ENCODE measurements around the gene CTNNA3.

The CTNNA3 gene

DNA sequence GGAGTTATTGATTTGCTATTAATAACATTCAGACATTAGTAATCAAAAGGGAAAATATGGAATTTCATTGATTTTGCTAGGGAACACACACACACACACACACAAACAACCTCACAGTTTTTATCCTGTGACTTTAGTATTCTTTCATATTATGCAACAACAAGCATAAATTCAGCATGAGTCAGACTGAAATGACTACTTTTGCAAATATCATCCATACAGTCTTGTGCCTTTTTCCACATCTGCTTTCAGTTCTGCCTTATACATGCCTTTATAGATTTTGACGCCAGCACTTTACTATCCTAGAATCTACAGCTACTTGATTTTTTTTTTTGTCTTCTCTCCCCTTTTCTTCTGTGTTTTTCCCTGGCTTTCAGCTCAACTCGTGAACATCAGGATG lies 1745.9 kb downstream of the CTNNA3 start:
- no peak for DNase-seq

DNA sequence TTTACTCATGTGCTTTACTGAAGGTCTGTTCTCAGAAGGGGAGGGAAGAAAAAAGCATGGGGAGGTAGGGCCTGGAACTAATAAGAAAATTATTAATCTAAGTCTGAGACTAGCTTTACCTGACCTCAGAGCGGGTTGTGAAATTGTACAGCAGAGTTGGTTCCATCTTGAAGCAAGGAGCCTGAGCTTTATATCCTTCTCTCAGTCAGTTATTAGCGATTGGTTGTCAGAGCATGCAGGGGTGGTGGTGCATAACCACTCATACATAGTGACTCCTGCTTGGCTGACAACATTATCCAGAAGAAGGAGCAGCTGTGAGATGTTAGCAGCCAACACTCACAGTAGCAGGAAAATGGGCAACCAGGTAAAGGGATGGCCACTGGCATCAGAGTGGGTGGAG lies 1746.5 kb downstream of the CTNNA3 start:
- no peak for DNase-seq

DNA sequence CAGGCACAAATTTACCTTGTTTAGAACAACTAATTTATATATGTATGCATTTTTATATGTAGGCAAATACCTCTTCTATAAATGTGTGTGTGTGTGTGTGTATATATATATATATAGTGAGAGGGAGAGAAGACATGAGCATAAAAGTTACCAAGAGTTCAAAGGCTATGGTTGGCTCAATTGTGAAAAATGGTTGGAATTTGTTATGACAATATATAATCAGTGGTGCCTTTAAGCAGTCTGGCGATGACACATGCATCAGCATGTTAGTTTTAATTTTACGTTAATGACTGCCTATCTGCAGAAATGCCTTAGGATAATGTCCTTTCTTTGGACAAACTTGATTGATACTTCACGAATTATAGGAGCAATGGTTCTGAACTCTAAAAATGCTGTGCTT lies 1750.9 kb downstream of the CTNNA3 start:
- DNase-seq: no peak

DNA sequence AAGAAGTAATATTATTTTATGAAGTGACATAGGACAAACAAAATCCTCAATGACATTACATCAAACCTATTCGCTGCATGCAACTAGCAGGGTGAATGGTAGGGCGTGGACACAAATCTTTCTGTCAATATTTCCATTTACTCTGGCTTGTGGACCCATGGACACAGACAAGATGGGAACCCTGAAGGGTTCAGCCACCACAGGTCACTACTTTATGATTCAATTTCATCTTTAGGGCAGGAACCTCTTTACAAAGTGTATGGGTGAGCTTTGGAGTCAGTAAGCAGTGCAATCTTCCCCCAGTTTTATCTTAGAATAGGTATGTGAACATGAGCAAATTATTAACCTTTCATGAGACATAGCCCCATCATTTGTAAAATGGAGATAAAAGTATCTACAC lies 1752.5 kb downstream of the CTNNA3 start:
- DNase-seq: no peak

DNA sequence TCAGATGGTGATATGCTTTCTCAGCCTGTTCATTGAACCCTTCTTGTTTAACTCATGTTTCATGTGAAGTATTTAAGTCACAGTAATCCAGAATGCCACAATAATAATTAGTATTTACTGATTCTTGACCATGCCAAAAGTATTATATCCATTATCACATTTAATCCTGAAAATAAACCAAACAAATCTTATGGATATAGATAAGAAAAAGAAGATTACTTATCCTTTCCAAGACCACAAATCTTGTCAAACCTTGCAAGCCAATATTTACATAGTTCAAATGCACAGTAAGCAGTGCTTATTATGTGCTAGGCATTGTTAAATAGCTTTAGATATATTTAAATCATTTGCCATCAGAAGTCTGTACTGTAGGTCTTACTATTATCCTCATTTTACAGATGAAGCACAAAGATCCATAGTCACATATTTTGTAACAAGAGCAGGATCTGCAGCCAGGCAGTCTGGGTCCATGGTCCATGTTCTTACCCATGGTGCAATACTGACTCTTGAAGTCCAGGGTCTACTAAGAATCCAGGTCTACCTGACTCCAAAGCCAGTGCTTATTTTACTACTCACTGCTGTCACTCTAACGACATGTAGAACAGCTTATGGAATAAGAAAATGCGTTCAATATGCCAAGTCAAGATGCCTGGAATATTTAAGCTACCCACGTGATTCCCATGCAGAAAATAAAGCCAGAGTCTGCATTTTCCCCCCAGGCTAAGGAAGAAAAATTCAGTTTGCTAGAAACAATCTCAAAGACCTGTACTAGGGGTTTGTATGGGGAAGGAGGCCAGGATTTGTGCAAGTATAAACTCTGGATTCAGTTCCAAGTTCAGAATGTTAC lies 1755.0 kb downstream of the CTNNA3 start:
- DNase-seq: no peak

DNA sequence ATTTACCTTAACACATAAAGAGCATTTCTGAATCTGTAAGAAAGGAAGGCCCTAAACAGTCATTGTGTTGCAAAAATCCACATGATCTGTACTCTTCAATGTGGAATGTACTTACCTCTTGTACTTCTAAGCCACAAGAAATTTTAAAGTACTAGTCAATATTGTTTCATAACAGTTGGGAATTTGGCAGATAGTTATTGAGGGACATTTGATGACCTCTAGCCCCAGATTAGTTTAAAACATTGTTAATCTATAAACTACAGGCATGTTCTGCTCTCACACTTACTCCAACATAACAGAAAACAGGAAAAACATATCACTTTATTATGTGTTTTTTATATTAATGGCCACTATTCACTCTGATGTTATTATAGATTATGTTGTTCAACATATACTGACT lies 1755.9 kb downstream of the CTNNA3 start:
- DNase-seq: no peak

DNA sequence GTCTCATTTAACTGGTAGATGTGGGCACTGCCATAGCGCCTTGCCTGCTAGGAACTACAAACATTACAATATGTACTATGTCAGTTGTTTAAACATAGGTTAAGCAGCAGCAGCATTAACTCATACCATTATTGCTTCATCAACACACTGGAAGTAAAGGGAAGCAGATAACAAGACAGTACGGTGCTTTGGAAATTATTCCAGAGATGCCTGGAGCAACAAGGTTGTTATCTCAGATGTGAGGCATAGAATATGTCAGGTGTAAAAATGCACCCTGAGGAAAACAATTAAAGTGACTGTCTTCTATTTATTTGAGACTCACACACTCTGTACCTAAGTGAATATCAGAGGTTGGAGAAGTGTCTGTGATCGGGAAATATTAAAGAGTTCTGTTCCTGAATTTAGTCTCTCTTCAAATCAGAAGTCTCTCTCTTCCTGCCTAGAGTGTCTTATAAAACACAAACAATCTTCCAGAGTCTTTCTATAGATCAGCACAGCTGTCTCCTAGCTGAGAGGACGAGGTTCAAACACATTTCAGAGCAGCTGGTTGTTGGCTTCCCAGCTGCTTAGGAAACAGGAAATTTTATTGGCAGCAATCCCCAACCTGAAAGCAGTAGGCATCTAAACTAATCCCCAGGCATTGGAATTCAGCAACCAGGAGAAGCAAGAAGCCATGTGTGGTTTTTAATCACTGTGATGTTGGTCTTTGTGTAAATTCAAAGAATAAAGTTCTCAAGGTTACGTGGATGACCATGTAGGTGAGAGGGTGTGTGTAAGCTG lies 1764.5 kb downstream of the CTNNA3 start:
- DNase-seq: no peak

DNA sequence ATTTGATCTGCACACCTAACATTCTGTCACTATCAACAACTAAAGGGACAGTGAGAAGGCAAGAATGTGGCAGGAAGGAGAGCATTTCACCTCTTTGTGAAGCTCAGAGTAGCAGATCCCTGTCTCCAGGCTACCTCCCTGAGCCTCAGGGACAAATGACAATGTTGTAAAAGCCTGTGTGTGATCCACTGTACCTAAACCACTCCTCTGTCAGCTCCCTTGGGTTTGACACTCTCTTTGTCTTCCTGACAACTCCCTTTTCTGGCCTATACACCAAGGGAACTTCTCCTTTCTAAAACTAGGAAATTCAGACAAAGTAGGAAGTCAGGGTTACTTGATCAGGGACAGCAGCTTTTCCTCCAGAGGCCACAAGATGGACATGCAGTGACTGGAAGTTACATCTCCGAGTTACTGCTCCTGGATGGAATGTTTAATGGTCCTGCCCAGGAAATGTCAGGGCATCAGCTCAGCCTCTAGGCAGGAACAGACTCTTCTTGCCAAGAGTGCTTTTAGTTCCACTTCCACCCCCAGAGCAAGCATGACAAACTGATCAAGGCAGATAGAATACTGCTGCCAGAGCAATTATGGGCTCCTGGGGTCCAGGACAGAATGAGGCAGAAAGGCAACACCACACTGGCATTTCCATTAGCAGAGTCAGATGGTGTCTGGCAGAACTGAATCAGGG lies 1784.7 kb downstream of the CTNNA3 start:
- DNase-seq: no peak

DNA sequence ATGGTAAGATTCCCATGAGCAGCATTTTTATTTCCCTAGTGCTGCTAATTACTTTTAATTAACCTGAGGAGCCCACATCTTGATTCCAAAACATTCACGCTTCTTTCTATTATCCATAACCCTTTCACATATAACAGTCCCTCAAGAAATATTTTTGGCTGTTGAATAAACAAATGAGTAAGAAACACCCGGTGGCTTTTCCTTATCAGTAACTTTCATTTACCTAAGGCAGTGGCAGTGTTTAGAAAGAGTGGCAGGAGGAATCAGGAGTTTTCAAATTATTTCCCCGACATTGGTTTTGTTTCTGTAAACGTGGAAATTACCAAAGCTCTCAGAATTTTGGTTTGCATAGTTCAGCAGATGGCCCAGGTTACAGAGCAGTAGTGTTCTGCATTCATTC lies 1785.8 kb downstream of the CTNNA3 start:
- DNase-seq: no peak

DNA sequence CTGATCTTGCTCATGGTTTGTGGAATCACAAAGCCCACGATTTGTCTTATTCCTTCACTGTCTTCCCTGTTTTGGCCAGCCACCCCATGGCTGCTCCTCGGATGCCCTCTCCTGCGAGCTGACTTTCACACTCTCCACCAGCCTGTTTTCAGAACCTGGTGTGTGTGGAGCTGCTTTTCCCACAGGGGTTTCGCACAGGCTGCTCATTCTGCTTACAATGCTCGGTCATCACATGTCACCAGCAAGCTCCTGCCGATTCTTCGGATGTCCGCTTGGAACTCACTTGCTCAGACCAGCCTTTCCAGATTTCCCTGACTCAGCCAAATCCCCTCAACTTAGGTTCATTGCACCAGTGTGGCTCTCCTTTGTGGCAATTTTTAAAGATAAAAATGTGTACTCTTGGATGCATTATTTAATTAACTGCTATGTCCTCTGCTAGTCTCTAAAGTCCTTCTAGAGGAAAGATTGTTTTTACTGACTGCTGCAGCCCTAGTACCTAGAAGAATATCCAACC lies 1788.7 kb downstream of the CTNNA3 start:
- no peak for DNase-seq

DNA sequence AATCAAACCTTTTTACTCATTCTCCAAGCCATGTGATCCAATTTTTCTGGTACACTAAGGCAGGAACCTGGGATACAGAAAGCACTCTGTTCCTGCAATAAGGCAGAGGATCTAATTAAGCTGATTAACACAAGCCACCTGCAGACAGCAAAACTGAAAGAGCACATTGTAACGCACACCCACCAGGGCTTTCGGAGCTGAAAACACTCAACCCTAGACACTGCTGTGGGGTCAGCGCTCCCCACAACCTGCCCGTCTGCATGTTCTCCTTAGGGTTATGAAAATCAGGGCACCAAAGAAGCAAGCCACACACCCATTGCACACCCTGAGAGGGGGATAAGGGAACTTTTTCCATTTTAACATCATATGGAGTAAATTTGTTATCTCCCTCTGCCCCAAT lies 1792.4 kb downstream of the CTNNA3 start:
- DNase-seq: no peak

DNA sequence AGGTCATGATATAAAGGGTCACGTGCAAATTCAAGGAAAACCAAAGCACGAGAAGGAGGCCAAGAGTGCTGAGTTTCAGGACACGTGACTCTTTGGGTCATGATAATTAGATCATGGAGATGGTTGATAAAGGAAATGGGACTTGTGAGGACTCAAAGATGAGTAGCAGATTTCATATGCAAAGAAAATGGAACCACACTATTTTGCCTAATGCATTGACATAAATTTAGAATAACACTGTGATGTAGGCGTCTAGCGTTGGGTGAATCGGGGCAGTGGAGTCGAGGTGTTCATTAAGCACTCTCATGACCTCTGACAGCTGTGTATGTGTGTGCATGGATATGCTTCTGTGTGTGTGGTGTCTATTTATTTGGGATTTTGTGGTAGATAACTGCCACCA lies 1795.7 kb downstream of the CTNNA3 start:
- no peak for DNase-seq

DNA sequence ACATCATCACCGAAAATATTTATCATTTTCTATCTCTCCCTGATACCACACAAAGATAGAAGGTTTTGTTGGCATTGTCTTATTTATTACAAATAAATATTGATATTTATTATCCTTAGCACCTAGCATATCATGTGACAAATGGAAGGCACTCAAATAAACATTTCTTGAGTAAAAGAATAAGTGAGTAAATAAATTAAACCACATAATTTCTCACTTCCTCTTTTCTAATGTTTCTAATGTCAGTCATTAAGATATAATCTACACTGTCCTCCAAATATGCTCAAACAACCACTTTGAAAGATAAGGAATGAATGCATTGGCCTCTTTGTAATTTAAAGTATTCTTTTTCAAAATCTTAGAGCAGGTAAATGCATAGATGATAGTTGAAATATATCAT lies 1797.9 kb downstream of the CTNNA3 start:
- DNase-seq: no peak

DNA sequence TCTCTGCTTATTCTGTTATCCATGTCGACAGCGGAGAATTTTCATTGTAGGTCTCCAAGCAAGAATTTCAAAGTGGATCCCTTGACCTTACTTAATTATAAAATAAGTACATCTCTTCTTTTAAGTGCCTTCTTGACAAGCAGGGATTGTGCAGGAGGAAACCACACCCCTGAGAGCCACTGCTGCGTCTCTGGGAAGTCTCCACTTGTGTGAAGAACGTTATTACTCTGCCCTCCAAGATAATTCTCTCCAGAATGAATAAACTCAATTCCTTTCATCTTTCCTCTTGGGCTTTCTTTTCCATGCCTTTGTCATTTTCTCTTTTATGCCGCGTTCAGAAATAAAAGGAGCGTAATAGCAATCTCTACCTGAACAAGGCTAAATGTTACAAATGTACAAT lies 1801.0 kb downstream of the CTNNA3 start:
- no peak for DNase-seq

DNA sequence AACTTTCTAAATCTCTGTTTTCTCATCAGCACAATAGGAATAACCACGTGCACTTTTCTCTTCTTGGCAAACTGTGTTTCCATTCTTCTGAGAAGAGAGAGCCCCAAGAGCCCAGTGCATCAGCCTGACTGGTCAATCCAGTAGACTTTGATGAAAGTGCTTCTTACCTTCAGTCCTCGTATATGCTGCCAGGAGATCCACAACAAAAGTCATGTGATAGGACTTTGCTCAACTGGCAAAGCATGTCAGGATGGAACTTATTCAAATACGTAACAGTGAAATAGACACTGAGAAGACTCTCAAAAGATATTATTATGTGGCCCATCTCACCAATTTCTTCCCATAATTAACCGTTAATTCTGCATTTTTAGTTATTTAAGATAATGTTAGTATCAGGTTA lies 1801.6 kb downstream of the CTNNA3 start:
- DNase-seq: no peak

DNA sequence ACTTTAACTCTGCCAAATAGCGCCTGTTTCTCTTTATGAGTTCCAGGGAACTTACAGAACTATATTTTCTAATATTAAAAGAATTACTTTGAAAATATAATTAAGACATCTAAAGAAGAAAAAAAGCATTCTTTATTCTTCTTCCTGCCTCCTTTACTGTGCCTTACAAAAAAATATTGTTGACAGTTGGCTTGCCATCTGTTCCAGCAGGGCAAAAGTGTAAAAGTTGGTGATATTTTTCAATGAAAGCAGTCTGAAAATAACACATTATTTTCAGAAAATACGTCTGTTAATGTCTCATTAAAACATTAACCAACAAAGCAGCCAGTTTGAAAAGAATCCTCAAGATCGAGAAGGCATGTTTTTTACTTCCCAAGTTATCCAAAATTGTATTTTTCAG lies 1802.3 kb downstream of the CTNNA3 start:
- DNase-seq: no peak

DNA sequence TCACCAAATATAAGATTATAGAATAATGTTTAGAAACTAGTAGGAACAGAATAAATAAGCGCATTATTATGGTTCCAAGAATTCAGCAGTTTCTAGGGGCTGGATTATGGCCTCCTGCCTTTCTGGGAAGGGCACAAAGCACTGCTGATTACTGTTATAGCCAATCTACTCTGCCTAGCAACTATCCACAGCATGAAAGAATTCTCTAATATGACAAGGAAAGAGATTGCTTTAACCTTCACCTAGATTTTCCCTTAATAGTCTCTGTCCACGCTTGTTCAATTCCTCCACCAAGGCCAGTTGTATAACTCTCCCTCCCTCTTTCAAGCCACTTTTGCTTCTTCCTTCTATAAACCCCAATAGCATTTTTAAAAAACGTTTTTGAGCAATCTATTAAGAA lies 1803.7 kb downstream of the CTNNA3 start:
- no peak for DNase-seq

DNA sequence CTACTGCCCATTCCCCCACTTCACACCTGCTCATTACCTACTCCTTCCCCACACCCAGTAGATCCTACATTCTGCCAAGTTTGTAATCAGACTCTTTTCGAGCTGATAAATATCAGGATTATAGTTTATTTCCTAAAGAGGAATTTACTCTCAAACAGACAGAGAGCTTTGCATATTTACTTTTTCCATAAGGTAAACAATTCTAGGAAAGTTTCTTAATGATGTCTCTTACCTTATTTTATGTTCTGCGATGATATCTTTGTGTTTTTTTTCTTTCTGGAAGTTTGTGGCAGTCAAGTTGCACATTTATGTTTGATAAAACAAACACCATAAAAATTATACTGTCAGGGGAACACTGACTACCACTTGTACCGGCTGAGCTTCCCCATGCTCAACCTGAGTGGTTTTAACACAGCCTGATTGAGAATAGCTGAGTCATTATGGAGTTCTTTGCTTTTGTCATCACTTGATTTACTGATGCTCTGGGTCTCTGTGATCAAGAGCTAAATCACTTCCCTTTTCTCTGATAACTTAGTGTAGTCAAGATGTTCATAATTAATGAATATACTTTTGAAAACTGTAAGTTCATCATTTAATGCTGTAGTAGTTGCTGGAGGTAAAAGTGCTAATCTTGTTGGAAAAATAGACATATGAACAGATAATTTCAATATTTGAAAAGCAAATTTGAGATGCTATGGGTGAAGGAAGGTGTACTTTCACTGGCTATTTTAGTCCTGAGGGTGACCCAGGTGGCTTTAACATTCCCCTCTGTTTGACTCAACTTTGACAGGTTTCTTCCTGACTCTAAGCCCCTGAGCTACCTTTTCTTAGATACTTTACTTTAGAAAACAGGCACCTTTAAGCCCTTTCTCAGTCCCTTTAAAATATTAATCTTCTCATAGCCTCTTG lies 1804.7 kb downstream of the CTNNA3 start:
- DNase-seq: no peak

DNA sequence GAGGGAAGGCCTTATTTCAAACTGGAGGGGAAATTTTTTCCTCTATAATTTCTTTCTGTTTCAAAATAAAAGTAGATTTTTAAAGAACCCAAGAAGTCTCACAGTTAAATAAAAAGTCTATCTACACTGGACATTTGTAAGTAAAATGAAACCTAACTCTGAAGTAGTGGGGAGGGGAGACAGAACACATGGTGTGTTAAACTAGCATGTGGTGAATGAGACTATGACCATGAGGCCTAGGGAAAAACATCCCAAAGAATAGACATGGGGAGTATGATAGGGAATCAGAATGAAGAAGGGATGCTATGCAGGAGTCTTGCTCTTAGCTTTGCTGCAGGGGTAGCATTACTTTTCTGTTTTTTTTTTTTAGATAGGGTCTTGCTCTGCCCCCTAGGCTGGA lies 1831.5 kb downstream of the CTNNA3 start:
- DNase-seq: no peak

DNA sequence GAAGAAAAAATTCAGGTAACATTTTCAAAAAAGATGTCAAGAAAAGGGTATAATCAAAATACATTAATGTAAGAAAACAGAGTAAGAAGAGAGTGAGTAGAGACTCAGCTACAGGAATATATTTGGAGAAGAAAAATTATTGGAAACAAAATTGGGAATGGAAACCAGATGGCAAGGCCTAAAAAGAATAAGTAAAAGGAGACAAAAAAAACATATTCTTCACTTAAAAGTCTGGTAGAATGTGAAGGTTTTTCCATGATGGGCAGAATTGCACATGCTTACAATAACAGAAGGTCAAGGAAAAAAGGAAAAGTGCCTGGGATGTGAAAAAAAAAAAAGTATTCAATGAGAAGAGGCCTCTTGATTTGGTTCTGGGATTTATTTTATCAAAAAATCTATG lies 1832.0 kb downstream of the CTNNA3 start:
- no peak for DNase-seq
